PC-9 (cell line): ENCODE measurements around the gene PSMD11. TPM values are rescaled to one million over a fixed set of nuclear protein-coding genes. Genes with fewer than 3 reads are reported as not detected.

Experiments
- BruUV-seq: library from RNA; stranded (reverse); fragments of 400-500 nt; replicated peaks from 2 replicates; lab custom pipeline; 2021; lab: Mats Ljungman, UMichigan
- CTCF ChIA-PET: fragments of 300-600 bp; sonication (Branson Sonifier 250); formaldehyde crosslinking; loops from one replicate; lab custom pipeline; 2022; ENCODE audit warnings: antibody characterized with exemption; lab: Charles Lee
- POLR2A ChIA-PET: fragments of 300-600 bp; sonication (Branson Sonifier 250); formaldehyde crosslinking; loops from one replicate; lab custom pipeline; 2022; ENCODE audit warnings: antibody characterized with exemption; ENCODE audit not compliant: unreplicated experiment; lab: Charles Lee
- DNase-seq, 2 experiments: peaks; one replicate each; pipeline versions ENCODE4 v3.0.0 to v3.0.0-alpha.2; 2015 to 2022; ENCODE audit warnings: mixed read lengths in 1 of 2
- H2AFZ ChIP-seq: fragments of 200-600 bp; sonication (generic); 2 replicates; pipeline ENCODE4 v1.8.1; 2017; ENCODE audit warnings: antibody characterized with exemption
- H3F3A ChIP-seq: fragments of 200-600 bp; sonication (generic); 2 replicates; pipeline ENCODE4 v1.8.1; 2017; ENCODE audit warnings: antibody characterized with exemption, mild to moderate bottlenecking, low read depth; ENCODE audit not compliant: insufficient read depth
- H3K27ac ChIP-seq: fragments of 200-600 bp; sonication (generic); 2 replicates; pipeline ENCODE4 v1.6.1; 2016; ENCODE audit warnings: mixed run types
- H3K27me3 ChIP-seq: fragments of 200-600 bp; sonication (generic); 2 replicates; pipeline ENCODE4 v1.6.1; 2016; ENCODE audit warnings: low read depth, mixed run types; ENCODE audit not compliant: insufficient read depth
- H3K36me3 ChIP-seq: fragments of 200-600 bp; sonication (generic); 2 replicates; pipeline ENCODE4 v1.6.1; 2016; ENCODE audit warnings: low read depth, mixed run types
- H3K4me1 ChIP-seq: fragments of 200-600 bp; sonication (generic); replicated peaks from 2 replicates; pipeline ENCODE4 v1.6.1; 2016; ENCODE audit warnings: mixed run types; ENCODE audit not compliant: insufficient read depth
- H3K4me2 ChIP-seq: fragments of 200-600 bp; sonication (generic); 2 replicates; pipeline ENCODE4 v1.6.1; 2017; ENCODE audit warnings: mixed run types
- H3K4me3 ChIP-seq: fragments of 200-600 bp; sonication (generic); 2 replicates; pipeline ENCODE4 v1.6.1; 2016; ENCODE audit warnings: mixed run types
- H3K79me2 ChIP-seq: fragments of 200-600 bp; sonication (generic); 2 replicates; pipeline ENCODE4 v1.6.1; 2017; ENCODE audit warnings: low read depth, mixed run types
- H3K9me2 ChIP-seq: fragments of 200-600 bp; sonication (generic); 2 replicates; pipeline ENCODE4 v1.8.1; 2017; ENCODE audit warnings: mild to moderate bottlenecking; ENCODE audit not compliant: insufficient read depth
- H3K9me3 ChIP-seq: fragments of 200-600 bp; sonication (generic); 2 replicates; pipeline ENCODE4 v1.8.1; 2016; ENCODE audit warnings: low read depth; ENCODE audit not compliant: insufficient read depth
- H4K20me1 ChIP-seq: fragments of 200-600 bp; sonication (generic); 2 replicates; pipeline ENCODE4 v1.8.1; 2017; ENCODE audit not compliant: insufficient read depth
- EZH2 ChIP-seq: fragments of 200-600 bp; sonication (generic); IDR thresholded peaks from 2 replicates; pipeline ENCODE4 v1.8.0; 2017; ENCODE audit warnings: antibody characterized with exemption, low read depth
- intact Hi-C: fragments of 100-400 bp; cut with micrococcal nuclease; formaldehyde crosslinking; loops from one replicate; pipeline ENCODE4 v1.10.0; 2022; ENCODE audit not compliant: unreplicated experiment
- total RNA-seq: library from RNA; stranded (reverse); gene quantifications from 2 replicates; pipeline ENCODE4 v1.2.3, GENCODE V29; 2021
- TF ChIP-seq, protein P1 (sequence below): fragments of 200-600 bp; sonication (generic); conservative IDR thresholded peaks from 2 replicates; pipeline ENCODE4 v1.6.1; 2017; ENCODE audit warnings: mixed run types, antibody characterized with exemption, mild to moderate bottlenecking, moderate library complexity

Gene PSMD11
- total RNA-seq, 1 experiment from 2014 or later: 149 TPM

DNA sequence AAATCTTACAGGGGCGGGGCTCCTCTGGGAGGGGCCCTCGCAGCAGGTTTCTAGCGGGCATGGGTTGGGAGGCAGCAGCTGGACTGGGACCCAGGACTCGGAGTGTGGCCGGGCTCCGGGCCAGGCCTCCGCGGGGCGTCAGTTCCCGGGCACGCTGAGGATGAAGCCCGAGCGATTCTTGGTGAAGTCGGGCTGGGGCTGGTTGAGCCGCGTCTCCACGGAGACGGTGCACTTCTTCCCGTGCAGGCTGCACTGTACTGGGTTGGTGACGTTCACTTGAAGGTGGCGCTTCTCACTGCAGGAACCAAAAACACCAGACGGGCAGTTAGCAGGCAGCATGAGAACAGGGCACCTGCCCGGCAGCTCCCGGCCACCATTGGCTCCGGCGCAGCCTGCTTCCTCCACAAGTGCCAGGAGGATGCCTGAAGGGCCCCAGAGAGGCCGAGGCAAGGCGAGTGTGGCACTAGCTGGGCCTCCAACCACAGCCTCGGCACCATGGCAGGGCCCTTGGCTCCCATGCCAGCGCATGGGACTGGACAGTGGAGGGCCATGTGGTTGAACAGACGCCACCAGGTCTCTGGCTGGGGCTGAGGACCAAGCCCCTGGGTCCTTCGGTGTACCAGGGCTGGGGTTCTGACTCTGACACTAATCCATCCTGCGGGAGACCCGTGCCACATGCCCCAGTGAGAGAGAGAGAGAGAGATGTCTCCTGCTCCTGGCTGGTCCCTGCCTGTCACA lies 50.5 kb downstream of the PSMD11 start:
- H3K27me3 ChIP-seq: no peaks in the 10 kb centered on the region
- no peak overlapping the region for H3K4me3 ChIP-seq
- DNase-seq: no peak
- H3K4me1 ChIP-seq: no peaks in the 10 kb centered on the region
- no peaks in the 10 kb centered on the region for H4K20me1 ChIP-seq
- ChIA-PET POLR2A (no interaction called here), CTCF (no interaction called here)
- H3K27ac ChIP-seq: no peak overlapping the region
- TF ChIP-seq, protein P1, sequence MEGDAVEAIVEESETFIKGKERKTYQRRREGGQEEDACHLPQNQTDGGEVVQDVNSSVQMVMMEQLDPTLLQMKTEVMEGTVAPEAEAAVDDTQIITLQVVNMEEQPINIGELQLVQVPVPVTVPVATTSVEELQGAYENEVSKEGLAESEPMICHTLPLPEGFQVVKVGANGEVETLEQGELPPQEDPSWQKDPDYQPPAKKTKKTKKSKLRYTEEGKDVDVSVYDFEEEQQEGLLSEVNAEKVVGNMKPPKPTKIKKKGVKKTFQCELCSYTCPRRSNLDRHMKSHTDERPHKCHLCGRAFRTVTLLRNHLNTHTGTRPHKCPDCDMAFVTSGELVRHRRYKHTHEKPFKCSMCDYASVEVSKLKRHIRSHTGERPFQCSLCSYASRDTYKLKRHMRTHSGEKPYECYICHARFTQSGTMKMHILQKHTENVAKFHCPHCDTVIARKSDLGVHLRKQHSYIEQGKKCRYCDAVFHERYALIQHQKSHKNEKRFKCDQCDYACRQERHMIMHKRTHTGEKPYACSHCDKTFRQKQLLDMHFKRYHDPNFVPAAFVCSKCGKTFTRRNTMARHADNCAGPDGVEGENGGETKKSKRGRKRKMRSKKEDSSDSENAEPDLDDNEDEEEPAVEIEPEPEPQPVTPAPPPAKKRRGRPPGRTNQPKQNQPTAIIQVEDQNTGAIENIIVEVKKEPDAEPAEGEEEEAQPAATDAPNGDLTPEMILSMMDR: no peak
- TF ChIP-seq EZH2: no peak
- no peak overlapping the region for H3K4me2 ChIP-seq
- no peaks in the 10 kb centered on the region for H3K36me3 ChIP-seq
- H3F3A ChIP-seq: no peaks in the 10 kb centered on the region
- H3K79me2 ChIP-seq: no peaks in the 10 kb centered on the region
- intact Hi-C loops: no loop called here
- BruUV-seq: no TSS peak
- no peak overlapping the region for H2AFZ ChIP-seq
- H3K9me3 ChIP-seq: no peaks in the 10 kb centered on the region
- no peaks in the 10 kb centered on the region for H3K9me2 ChIP-seq

GRCh38 chr17:32495359-32496231 lies 51.3 kb downstream of the PSMD11 start:
- intact Hi-C loops: no loop called here
- Histone ChIP-seq H3K79me2 (no peaks in the 10 kb centered on the region), H2AFZ (no peak overlapping the region), H3K4me3 (no peak overlapping the region), H4K20me1 (no peaks in the 10 kb centered on the region), H3K4me1 (no peaks in the 10 kb centered on the region), H3K9me3 (no peaks in the 10 kb centered on the region), H3K4me2 (no peak overlapping the region), H3K27ac (no peak overlapping the region), H3F3A (no peaks in the 10 kb centered on the region), H3K9me2 (no peaks in the 10 kb centered on the region), H3K36me3 (no peaks in the 10 kb centered on the region), H3K27me3 (no peaks in the 10 kb centered on the region)
- ChIA-PET CTCF (no interaction called here), POLR2A (no interaction called here)
- TF ChIP-seq, protein P1: no peak
- no peak for TF ChIP-seq EZH2
- DNase-seq: no peak
- BruUV-seq: no TSS peak

GRCh38 chr17:32496395-32497073 lies 52.2 kb downstream of the PSMD11 start:
- peak in 1 of 2 experiments; percentile 35 for DNase-seq
- BruUV-seq: no TSS peak
- no peak for TF ChIP-seq EZH2
- TF ChIP-seq, protein P1: no peak
- H3K27ac ChIP-seq: no peak overlapping the region
- H3K4me2 ChIP-seq: no peak overlapping the region
- no peaks in the 10 kb centered on the region for H3K36me3 ChIP-seq
- H3K4me1 ChIP-seq: no peaks in the 10 kb centered on the region
- intact Hi-C loops: no loop called here
- H3F3A ChIP-seq: no peaks in the 10 kb centered on the region
- no peaks in the 10 kb centered on the region for H3K79me2 ChIP-seq
- POLR2A ChIA-PET: interaction anchor here (0.6 kb wide), 2 partner anchors 55 to 815 kb away, joined by 3 read pairs; no protein-coding TSS in a partner anchor
- H2AFZ ChIP-seq: no peak overlapping the region
- no peaks in the 10 kb centered on the region for H3K9me2 ChIP-seq
- H3K9me3 ChIP-seq: no peaks in the 10 kb centered on the region
- CTCF ChIA-PET: interaction anchor here (0.6 to 1.0 kb wide), 2 partner anchors 9 to 111 kb away, joined by 3 to 5 read pairs; no protein-coding TSS in a partner anchor
- no peak overlapping the region for H3K4me3 ChIP-seq
- H4K20me1 ChIP-seq: no peaks in the 10 kb centered on the region
- H3K27me3 ChIP-seq: no peaks in the 10 kb centered on the region
